GM12872 (cell line): ENCODE measurements around the gene TRIM24.

Experiments
- TF ChIP-seq, protein P1 (sequence below): IDR thresholded peaks from 3 replicates; pipeline ENCODE4 v1.5.1; 2011; ENCODE audit warnings: low read depth, mild to moderate bottlenecking, low read length, moderate library complexity; ENCODE audit not compliant: insufficient read depth

Gene TRIM24

DNA sequence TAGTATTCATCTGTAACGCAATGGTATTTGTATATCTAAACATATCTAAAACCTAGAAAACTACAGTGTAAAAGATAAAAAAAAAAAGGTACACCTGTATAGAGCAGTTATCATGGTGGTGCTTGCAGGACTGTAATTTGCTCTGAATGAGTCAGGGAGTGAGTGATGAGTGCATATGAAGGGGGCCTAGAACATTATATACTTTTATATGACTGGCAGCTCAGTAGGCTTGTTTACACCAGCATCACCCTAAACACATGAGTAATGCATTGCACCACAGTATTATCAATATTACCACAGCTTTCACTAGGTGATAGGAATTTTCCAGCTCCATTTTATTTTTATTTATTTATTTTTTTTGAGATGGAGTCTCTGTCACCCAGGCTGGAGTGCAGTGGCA is 40.8 kb downstream of the TRIM24 start:
- TF ChIP-seq, protein P1, sequence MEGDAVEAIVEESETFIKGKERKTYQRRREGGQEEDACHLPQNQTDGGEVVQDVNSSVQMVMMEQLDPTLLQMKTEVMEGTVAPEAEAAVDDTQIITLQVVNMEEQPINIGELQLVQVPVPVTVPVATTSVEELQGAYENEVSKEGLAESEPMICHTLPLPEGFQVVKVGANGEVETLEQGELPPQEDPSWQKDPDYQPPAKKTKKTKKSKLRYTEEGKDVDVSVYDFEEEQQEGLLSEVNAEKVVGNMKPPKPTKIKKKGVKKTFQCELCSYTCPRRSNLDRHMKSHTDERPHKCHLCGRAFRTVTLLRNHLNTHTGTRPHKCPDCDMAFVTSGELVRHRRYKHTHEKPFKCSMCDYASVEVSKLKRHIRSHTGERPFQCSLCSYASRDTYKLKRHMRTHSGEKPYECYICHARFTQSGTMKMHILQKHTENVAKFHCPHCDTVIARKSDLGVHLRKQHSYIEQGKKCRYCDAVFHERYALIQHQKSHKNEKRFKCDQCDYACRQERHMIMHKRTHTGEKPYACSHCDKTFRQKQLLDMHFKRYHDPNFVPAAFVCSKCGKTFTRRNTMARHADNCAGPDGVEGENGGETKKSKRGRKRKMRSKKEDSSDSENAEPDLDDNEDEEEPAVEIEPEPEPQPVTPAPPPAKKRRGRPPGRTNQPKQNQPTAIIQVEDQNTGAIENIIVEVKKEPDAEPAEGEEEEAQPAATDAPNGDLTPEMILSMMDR = no peak

DNA sequence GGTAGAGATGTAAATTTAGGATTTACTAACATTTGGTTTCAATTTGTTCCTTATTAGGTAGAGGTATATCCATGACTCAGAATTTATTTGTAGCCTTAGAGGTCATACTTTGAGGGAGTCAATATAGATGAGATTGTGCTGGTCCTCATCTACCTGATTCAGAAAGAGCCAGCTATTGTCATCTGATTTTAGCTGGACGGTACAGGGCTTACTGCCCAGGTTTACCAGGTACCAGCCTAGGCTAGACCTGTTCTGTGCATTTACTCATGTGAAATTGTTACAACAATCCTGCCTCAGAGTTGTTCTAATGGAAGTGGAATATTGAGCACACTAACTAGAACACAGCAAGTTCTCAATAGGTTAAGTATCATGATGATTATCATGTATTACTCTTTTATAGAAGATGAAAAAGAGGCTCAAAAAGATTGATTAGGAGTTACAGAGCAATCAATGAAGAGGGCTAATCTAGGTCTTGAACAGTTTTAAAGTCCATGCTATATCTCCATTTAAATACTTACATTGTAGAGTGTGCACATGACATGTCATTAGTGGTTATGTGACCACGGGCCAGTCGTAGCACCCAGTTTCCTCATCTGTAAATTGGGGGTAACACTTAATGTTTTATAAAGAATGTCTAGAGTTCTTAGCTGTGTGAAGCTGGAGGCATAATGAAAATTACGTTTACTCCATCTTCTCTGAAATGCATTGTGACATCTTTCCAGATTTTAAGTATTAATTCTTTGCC is 42.1 kb downstream of the TRIM24 start:
- TF ChIP-seq, protein P1 = no peak

DNA sequence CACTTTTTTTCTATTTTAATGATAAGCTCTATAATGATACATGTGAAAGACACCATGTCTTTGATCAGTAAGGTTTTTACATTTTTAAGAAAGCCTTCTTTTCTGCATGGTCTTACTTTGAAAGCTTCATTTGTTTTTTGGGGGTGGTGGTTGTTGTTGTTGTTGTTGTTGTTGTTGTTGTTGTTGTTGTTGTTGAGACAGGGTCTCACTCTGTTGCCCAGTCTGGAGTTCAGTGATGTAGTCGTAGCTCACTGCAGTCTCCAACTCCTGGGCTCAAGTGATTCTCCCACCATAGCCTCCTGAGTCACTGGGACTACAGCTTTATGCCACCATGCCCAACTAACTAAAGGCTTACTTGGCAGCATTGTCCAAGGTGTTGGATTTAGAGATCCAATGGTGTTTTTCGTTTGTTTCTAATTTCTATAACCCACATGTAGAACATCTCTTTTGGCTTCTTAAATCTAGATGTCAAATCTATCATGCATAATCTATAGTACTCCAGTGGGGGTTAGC is 45.4 kb downstream of the TRIM24 start:
- TF ChIP-seq, protein P1 = no peak

- TF ChIP-seq, protein P1 = no peak
Observed at GRCh38 chr7:138506764-138507163, 46.7 kb downstream of the TRIM24 start.

- TF ChIP-seq, protein P1 = no peak
Observed at GRCh38 chr7:138510003-138510402, 49.9 kb downstream of the TRIM24 start.

GRCh38 chr7:138512092-138512858 is 52.2 kb downstream of the TRIM24 start:
- TF ChIP-seq, protein P1 = no peak

- TF ChIP-seq, protein P1 = no peak
Observed at GRCh38 chr7:138512885-138513284, 52.8 kb downstream of the TRIM24 start.
